HG03095 (cell line): ENCODE results near the gene SORL1.
A peak's percentile ranks its signal among the peaks of the same experiment; 100 is the strongest.
"Not testable (repeated sequence)": the region's sequence is repeated elsewhere in the genome, so short reads cannot be mapped to it uniquely, and the experiment has no call there.

Source experiments
- ATAC-seq: cut with Tn5 transposase; IDR thresholded peaks from one replicate; pipeline ENCODE4 v1.9.1; 2021; ENCODE audit warnings: moderate library complexity; ENCODE audit not compliant: unreplicated experiment

SORL1 gene, protein sequence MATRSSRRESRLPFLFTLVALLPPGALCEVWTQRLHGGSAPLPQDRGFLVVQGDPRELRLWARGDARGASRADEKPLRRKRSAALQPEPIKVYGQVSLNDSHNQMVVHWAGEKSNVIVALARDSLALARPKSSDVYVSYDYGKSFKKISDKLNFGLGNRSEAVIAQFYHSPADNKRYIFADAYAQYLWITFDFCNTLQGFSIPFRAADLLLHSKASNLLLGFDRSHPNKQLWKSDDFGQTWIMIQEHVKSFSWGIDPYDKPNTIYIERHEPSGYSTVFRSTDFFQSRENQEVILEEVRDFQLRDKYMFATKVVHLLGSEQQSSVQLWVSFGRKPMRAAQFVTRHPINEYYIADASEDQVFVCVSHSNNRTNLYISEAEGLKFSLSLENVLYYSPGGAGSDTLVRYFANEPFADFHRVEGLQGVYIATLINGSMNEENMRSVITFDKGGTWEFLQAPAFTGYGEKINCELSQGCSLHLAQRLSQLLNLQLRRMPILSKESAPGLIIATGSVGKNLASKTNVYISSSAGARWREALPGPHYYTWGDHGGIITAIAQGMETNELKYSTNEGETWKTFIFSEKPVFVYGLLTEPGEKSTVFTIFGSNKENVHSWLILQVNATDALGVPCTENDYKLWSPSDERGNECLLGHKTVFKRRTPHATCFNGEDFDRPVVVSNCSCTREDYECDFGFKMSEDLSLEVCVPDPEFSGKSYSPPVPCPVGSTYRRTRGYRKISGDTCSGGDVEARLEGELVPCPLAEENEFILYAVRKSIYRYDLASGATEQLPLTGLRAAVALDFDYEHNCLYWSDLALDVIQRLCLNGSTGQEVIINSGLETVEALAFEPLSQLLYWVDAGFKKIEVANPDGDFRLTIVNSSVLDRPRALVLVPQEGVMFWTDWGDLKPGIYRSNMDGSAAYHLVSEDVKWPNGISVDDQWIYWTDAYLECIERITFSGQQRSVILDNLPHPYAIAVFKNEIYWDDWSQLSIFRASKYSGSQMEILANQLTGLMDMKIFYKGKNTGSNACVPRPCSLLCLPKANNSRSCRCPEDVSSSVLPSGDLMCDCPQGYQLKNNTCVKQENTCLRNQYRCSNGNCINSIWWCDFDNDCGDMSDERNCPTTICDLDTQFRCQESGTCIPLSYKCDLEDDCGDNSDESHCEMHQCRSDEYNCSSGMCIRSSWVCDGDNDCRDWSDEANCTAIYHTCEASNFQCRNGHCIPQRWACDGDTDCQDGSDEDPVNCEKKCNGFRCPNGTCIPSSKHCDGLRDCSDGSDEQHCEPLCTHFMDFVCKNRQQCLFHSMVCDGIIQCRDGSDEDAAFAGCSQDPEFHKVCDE (N-terminal part only)

DNA sequence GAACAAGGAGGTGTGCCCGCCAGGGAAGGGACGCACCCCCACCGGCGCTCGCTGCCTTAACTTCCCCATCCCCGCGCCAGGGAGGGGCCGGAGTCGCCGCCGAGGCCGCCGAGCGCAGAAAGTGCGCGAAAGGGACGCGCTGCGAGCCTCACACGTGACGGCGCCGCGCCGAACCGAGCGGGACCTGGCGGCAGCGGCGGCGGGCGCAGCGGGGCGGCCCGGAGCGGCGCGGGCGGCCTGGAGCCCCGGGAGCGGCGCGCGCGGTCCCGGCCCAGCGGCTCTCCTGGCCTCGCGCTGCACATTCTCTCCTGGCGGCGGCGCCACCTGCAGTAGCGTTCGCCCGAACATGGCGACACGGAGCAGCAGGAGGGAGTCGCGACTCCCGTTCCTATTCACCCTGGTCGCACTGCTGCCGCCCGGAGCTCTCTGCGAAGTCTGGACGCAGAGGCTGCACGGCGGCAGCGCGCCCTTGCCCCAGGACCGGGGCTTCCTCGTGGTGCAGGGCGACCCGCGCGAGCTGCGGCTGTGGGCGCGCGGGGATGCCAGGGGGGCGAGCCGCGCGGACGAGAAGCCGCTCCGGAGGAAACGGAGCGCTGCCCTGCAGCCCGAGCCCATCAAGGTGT, at the start of gene SORL1:
Gene SORL1, plus strand, starts transcription at position 329 of the 623 bp plus-strand sequence. Its CDS starts 18 bp downstream, at position 347.
- ATAC-seq = peak; percentile 47

DNA sequence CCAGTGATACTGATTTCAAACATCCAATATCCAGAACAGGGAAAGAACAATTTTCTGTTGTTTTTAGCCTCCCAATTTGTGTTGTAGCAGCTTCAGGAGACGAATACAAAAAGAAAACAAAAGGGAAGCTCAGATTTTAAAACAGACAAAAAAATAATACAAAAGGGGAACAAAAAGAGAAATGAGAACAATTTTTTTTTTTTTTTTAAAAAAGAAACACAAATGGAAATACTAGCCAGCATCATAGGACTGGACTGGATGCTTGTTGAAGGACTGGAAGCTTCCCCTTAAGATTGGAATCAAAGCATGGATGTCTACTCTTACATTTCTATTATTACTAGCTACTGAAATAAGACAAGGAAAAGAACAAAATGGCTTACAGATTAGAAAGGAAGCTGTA, 46.5 kb upstream of the SORL1 start:
- ATAC-seq = no peak

DNA sequence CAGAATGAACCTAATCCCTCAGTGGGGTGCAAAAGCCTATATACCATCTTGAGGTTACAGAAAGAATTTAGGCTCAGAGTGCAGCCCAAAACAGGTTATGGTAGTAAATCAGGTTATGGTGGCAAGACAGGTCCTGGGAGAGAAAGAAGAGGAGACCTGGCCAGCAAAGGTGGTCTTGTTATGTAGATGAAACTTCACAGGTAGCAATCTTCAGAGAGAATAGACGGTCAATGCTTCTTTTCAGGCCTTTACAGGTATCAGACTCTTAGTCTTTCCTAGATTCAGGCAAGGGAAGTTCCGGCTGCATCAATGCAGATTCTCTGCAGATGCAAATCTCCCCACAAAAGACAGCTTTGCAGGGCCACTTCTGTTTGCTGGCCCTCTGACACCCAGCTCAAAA, 45.8 kb upstream of the SORL1 start:
- no peak for ATAC-seq

DNA sequence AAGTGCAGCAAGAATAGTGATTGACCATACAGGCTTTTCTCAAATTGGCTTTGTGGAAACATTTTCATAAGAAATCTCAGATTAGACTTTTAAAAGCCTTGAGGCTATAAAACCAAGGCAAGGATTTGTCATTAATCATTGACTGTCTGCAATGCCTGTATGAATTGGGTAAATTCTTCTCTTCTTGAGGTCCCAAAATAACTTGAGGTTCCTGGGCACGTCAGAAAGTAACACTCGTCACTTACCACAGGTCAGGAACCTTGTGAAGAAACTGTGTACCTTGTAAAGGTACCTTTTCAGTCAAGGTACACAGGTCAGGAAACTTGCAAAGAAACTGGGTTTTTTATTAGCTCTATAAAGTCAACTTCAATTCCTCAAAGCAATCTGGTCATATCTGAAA, 43.3 kb upstream of the SORL1 start:
- no peak for ATAC-seq

DNA sequence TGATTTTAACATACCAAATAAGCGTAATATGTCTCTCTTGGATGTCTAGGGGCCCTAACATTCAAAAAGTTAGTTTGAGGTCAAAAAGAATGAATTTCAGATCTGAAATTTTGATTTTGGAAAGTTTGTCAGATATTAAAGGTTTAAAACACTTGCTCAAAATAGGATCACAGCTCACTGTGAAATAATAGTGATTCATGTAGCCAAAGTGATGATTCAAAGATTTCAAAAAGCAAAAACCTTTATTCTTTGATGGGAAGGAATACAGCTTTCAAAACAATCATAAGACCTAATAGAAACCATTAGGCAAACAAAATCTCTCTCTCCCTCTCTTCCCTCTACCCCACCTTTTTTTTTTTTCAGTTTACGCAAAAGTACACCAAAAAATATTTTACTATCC, 42.1 kb upstream of the SORL1 start:
- not testable (repeated sequence) for ATAC-seq

DNA sequence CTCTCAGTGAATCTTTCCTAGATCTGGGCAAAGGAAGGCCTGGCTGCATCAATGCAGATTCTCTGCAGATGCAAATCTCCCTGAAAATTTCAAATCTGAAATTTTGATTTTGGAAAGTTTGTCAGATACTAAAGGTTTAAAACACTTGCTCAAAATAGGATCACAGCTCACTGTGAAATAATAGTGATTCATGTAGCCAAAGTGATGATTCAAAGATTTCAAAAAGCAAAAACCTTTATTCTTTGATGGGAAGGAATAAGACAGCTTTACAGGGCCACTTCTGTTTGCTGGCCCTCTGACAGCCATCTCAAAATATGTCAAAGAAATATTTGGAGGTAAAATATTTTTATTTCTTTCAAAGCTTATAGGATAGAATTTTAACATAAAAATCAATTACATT, 40.8 kb upstream of the SORL1 start:
- not testable (repeated sequence) for ATAC-seq

DNA sequence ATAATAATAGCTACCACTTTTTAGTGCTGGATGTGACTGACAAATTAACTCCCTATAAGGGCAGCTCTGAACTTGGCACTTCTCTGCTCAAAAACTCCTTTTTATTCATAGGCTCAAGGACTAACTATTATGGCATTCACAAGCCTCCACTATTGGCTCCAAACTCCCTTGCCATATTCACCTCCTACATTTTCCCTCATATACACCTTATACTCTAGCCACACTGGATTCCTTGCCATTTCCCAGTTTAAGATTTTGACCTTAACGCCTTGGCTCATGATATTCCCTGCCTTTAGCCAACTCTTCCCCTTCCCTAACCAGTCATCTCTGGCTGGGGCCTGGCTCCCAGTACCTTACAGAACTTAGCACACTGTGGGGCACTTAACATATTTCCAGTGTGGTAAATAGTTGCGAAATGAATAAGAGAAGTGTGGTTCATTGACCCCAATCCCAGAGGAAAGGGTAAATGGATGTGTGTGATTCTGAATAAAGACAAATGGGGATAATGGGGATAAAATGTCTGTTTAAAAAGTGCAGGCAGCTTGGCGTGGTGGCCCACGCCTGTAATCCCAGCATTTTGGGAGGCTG, 40.0 kb upstream of the SORL1 start:
- ATAC-seq = no peak

DNA sequence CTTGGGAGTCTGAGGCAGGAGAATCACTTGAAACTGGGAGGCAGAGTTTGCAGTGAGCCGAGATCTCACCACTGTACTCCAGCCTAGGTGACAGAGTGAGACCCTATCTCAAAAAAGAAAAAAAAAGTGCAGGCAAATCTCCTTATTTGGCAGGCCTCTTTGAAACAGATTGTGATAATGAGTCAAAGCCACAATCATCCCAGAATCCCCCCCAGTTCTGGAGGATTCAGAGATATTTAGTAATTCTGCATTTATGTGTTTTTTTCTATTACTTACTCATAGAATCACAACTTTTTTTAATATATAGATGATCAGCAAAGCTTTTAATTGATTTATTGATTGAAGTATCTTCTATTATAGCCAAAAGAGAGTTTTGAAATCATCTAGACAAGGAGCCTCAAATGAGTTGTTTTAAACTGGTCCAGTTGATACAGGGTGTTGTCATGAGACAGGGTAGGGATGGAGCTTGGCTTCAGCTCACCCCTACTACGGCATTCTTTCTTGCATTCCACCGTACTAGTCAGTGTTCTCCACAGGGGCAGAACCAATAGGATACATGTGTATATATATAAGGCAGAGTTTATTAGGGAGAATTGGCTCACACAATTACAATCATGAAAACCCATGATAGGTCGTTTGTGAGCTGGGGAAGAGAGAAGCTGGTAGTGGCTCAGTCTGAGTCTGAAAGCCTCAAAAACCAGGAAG, 39.3 kb upstream of the SORL1 start:
- ATAC-seq = no peak

DNA sequence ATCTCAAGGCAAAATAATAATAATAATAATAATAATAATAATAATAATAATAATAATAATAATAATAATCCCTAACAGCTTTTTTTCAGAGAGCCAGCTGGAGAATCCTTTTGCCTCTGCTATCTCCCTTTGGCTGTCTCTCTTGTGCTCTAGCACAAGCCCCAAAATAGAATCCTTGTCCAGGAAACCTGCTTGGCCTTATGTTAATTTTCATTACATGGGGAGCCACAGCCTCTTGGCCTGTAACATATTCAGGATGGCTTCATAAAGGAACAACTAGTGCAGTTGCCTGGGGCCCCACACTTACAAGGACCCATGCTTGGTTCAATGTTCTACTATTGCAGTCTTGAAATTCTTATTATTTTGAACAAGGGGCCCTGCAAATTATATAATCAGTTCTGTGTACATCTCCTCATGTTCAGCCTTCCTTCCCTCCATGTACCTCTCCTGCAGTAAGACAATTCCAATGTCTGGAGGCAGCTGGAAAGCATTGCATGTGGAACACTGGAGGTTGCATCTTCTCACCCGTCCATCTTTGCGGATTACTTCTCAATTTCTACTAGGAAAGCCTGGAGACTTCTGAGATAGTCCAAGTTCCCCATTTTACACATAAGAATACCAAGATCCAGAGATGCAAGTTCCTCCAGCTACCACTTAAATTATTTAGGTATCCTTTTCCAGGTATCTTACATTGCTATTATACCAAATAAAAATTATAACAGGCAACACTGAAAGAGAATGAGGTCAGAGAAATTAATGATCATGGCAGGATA, 37.8 kb upstream of the SORL1 start:
- no peak for ATAC-seq

DNA sequence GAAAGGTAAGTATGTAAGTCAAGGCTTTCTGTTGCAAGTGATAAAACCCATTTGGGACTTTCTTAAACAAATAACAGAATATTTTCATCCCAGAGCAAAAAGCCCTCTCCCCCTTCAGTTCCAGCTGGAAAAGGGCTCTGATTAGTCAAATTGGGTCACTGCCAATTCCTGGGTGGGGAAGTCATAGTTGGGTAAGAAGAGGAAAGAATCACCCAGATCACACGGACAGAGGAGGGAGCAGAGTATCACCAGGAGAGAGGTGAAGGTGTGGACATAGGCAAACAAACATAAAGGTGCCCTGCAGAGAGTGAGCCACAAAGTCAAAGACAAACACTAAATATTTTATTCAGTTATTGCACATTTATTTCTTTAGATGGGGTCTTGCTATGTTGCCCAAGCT, 36.3 kb upstream of the SORL1 start:
- ATAC-seq = no peak

DNA sequence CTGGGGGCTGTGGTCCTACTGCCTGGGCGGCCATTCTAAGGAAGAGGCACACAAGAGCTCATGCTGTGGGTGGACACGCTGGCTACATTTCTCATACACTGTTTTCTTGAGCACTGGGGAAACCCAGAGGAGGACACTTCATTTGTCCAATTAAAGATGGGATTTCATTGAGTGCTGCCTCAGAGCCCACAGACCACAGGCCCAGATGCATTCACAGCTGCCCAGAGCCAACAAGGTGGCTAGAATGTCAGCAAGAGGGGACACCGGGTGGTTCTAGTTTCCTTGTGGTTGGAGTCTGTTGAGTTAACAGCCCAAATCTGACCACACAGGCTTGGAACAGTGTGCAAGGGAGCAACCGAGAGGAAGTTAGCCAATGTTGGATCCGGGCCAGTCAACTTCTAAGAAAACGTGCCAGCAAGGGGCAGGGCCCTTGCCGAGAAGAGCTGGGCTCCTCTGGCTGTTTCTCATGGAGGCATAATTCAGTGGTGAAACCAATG, 35.0 kb upstream of the SORL1 start:
- ATAC-seq = no peak

DNA sequence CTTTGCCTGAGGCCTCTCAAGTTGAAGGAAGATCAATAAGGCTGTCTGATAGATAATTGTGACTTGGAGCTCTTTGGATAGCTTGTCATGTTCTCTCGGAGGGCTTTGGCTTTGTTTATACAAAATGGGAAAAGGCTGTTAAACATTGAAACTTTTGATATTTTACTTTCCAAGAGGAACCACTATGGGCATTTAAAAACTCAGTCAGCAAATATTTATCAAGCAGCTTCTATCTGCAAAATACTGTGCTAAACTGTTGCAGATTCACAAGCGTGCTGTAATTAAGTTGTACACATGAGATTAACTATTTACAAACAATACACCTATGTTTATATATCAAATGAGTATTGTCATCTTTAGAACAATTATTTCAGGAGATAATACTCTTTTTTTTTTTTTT, 34.5 kb upstream of the SORL1 start:
- no peak for ATAC-seq

DNA sequence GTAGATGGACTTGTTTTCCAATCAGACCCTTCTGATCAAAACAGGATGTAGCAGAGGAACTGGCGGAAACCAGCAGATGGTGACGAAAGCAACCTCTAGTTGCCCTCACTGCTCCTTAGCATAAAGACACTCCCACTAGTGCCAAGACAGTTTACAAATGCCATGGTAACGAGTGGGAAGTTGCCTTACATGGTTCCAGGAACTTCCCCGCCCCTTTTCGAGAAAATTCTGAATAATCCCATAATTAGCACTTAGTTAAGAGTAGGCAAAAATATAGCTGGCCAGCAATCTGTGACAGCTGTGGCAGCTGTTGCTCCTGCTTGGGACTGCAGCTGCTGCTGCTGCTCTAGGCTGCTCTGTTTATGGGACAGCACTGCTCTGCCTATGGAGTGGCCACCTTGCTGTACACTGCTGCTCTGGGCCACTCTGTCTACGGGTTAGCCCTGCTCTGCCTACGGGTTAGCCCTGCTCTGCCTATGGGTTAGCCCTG, 33.4 kb upstream of the SORL1 start:
- ATAC-seq = peak; percentile 37

DNA sequence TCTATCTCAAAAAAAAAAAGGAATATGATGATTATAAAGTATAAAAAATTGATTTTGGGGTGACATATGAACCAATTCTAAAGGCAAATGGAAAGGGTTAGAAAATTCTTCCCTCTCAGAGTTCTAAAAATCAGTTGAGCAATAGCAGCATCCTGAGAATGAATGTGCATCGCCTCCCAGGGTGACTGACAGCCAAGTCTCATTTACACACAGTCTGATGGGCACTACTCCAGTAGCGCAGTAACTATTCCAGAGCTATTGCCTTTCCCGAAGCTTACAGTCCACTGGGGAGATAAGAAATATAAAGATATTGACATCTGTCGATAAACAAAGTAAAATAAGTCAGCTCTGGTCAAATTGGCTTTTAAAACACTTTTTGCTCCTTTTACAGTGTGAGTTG, 32.3 kb upstream of the SORL1 start:
- no peak for ATAC-seq

DNA sequence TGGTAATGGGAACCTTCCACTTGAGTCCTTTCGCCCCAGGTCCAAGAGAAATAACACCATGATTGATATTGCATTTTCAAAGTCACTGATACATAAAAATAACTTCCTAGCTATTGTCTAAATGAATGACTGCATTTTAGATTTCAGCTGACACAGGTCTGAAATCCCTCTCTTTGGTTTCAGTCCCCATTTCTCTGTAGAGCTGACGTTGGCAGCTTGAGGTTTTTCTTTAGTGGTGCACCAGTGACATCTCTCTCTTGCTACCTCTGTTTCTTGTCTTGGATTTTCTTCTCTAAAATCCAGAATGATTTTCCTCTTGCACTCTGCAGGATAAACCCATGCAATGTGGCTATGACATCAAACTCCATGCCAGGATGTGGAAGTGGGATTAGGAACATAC, 31.7 kb upstream of the SORL1 start:
- ATAC-seq = no peak

DNA sequence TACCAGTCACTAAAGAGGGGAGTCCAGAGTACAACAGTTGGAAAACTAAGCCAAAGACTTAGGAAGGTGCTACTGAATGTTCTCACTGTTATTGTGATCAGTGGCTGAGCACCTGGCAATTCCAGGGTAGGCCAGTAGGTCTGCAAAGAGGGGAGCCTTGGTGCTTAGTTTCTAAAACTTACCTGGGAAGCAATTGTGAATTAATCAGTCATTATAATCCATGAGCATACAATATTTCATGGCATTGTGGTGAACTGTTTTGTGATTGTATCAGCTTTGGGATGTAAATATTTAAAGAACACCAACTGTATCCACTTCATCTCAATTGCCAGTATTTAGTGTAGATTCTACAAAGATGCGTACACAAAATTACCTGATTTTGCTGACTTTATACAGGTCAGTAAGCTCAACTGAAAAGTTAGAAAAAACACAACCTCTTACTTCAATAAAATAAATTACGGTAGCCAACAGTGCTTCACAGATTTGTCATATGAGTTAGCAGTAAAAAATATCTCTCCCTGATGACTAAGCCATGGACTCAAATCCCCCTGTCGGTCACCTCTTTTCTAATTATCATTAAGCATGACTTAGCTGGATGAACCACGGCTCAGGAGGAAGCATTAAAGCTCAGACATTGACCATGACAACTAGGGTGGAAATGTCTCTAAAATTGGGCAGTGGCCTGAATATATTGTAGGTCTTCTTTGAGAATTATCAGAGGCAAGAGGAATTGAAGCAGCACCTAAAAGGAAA, 30.8 kb upstream of the SORL1 start:
- no peak for ATAC-seq

DNA sequence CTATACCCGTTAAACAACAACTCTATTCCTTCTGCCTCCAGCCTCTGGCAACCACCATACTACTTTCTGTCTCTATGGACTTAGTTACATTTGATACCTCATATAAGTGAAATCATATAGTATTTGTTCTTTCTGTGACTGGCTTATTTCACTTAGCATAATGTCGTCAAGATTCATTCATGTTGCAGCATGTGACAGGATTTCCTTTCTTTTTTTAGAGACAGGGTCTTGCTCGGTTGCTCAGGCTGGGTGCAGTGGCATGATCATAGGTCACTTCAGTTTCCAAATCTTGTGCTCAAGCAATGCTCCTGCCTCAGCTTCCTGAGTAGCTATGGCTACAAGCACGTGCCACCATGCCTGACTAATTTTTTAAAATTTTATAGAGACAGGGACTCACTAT, 29.4 kb upstream of the SORL1 start:
- ATAC-seq = no peak

DNA sequence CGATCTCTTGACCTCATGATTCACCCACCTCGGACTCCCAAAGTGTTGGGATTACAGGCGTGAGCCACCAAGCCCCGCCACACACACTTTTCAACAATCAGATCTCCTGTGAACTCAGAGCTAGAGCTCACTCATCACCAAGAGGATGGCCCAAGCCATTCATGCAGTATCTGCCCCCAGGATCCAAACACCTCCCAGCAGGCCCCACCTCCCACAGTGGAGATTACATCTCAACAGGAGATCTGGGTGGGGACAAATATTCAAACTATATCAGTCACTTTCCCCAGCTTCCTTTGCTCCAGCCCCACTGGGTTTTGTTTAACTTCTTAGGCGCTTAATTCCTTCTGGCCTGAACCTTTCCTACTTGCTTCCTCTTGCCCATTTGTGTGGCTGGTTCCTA, 26.3 kb upstream of the SORL1 start:
- no peak for ATAC-seq
